DMS 273 treated with DMSO at 0.1 percent for 48 hours (cell line): ENCODE data around the gene BRD3.
"Not testable (repeated sequence)": the region's sequence is repeated elsewhere in the genome, so short reads cannot be mapped to it uniquely, and the experiment has no call there.

ENCODE experiments used
- DNase-seq: peaks from one replicate; lab custom pipeline; 2025; lab: John Stamatoyannopoulos, UW

BRD3 gene

GRCh38 chr9:134067904-134068743 is at the start of gene BRD3:
Gene BRD3, minus strand, starts transcription at chr9:134068026. Its CDS starts 14,549 bp downstream, at chr9:134053477.
- peak; percentile 32 for DNase-seq

- no peak for DNase-seq
Measured at GRCh38 chr9:134112561-134112960, 44.7 kb upstream of the BRD3 start.

- no peak for DNase-seq
Measured at GRCh38 chr9:134111064-134111463, 43.2 kb upstream of the BRD3 start.

GRCh38 chr9:134103391-134103998 is 35.7 kb upstream of the BRD3 start:
- DNase-seq, result no peak

GRCh38 chr9:134101623-134102149 is 33.9 kb upstream of the BRD3 start:
- DNase-seq, result no peak

GRCh38 chr9:134101133-134101532 is 33.3 kb upstream of the BRD3 start:
- not testable (repeated sequence) for DNase-seq

GRCh38 chr9:134100040-134100439 is 32.2 kb upstream of the BRD3 start:
- DNase-seq, result no peak

GRCh38 chr9:134099123-134099761 is 31.4 kb upstream of the BRD3 start:
- DNase-seq, result no peak

GRCh38 chr9:134089972-134090371 is 22.1 kb upstream of the BRD3 start:
- no peak for DNase-seq

GRCh38 chr9:134088063-134088725 is 20.4 kb upstream of the BRD3 start:
- DNase-seq, result no peak

GRCh38 chr9:134085674-134086073 is 17.8 kb upstream of the BRD3 start:
- no peak for DNase-seq

GRCh38 chr9:134083451-134083850 is 15.6 kb upstream of the BRD3 start:
- no peak for DNase-seq

GRCh38 chr9:134076644-134077043 is 8.8 kb upstream of the BRD3 start:
- DNase-seq, result no peak

GRCh38 chr9:134075689-134076088 is 7.9 kb upstream of the BRD3 start:
- DNase-seq, result not testable (repeated sequence)

- DNase-seq, result no peak
Measured at GRCh38 chr9:134073500-134073899, 5.7 kb upstream of the BRD3 start.

GRCh38 chr9:134072683-134073082 is 4.9 kb upstream of the BRD3 start:
- DNase-seq, result not testable (repeated sequence)

- no peak for DNase-seq
Measured at GRCh38 chr9:134071149-134071548, 3.3 kb upstream of the BRD3 start.

- no peak for DNase-seq
Measured at GRCh38 chr9:134069480-134070399, 1.9 kb upstream of the BRD3 start.

- DNase-seq, result no peak
Measured at GRCh38 chr9:134068744-134069479, 1.1 kb upstream of the BRD3 start.
